Activated CD8-positive, alpha-beta memory T cell treated with anti-CD3 and anti-CD28 coated beads, Interleukin-2, amount 50 U/mL, for 24 hours (primary cell): ENCODE data around the gene GREM1.

ENCODE experiments used
- DNase-seq: peaks from one replicate; pipeline ENCODE4 v3.0.0-alpha.2; 2020; ENCODE audit errors: extremely low read depth

The GREM1 gene

DNA sequence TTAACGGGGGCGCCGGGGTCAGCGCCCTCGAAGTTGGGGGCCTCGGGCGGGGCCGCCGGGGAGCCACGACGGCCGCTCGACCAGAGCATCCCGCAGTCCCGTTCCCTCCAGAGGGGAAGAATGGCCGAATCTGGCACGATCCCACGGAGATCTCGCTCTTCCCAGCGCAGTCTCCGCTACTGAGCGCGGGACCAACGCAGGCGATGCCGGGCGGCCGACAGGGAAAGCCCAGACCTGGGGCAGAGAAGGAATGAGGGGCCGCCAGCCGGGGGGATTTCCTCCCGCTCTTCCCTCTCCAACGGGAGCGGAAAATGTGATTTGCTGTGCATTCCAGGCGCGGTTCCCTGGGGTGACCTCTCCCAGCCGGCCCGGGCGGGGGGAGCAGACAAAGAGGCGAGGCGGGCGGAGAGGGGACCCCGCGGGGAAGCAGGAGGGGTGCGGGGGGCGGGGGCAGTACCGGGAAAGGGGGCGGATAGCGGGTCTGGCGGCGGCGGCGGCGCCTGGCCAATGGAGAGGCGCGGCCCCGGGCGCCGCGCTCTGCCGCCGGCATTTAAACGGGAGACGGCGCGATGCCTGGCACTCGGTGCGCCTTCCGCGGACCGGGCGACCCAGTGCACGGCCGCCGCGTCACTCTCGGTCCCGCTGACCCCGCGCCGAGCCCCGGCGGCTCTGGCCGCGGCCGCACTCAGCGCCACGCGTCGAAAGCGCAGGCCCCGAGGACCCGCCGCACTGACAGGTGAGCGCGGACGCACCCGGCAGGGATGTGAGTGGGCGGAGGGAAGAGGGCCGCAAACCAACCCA, at the start of gene GREM1:
TSS of gene GREM1 (plus strand) at position 579 of the 801 bp plus-strand sequence. CDS start 12,687 bp downstream, outside the sequence.
- DNase-seq, result no peak

- no peak for DNase-seq
These were observed 48.9 kb upstream of the GREM1 start for GRCh38 chr15:32668942-32669341.

- no peak for DNase-seq
These were observed 47.8 kb upstream of the GREM1 start for GRCh38 chr15:32669896-32670611.

DNA sequence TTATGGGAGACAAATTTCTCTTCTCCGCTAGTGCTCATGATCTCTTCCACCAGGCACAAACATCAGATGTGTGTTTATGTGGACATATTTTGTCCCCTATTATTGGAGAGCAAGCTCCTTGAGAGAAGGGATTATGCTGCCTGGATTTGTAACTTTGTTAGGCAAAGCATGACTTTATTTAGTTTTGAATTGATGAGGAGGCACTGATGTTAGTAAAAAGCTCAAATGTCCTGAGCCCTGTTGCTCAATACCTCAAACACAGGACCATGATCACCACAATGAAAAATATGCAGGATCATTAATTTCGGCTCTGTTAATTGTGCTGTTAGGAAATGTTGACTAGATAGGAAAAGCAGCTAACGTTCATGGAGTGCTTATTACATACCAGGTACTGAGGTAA, 47.2 kb upstream of the GREM1 start:
- no peak for DNase-seq

DNA sequence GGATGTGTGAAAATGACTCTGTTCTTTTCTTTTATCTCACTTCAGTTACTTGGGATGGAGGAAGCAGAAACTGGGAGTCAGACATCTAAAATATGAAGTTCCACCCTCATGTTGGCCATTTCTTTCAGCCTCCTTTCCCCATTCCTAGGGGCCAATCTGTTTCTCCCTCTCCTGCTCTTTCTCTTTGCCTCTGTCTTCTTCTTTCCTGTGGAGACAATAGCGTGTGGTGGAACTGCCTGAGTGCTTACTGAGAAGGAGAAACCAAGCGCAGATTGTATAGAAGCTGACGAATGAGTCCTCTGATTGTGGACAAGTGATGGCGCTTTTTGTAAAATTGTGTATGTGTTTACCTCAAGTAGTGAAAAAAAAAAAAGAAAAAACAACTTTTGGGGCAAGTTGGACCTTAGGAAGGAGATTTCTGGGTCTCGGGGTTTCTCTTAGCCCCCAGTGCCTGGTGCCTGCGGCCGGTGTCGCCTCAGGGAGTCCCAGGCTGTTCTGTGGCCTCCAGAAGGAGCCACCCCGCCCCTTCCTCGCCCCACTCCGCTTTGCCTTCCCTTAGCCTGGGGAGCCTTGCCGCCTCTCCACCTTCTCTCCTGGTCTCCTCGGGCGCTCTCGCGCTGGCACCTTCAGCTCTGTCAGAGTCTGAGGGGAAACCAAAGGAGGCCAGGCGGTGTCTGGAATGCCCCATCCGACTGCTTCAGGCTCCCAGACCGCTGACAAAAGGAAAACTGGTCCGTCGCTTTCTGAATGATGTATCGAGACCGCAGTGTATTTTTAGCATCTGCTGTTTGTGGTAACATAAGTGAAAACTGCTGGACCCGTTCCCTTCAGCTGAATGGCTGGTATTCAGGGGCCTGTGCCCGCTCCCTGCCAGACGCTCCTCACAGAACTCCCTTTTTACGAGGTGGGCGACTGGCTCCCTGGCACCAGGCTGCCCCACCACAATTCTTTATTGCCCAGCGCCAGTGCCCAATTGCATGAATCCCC, 46.2 kb upstream of the GREM1 start:
- DNase-seq, result no peak

GRCh38 chr15:32674681-32675080, 43.1 kb upstream of the GREM1 start:
- no peak for DNase-seq

DNA sequence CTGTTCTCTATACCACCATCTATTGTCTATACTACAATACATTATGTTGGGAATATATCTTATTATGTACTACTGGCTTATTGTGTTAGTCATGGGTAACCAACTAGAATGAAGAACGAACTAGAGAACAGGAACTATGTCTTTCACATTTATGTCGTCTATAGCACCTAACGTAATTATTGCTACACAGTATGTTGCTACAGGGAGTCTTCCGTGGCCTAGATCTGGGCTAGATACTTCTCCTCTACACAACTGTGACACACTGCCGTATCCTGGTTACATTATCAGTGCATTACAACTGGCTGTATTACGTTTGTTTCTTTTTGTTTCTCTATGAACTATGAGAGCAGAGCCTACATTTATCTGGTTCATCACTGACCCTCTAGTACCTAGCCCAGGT, 42.3 kb upstream of the GREM1 start:
- DNase-seq, result no peak

DNA sequence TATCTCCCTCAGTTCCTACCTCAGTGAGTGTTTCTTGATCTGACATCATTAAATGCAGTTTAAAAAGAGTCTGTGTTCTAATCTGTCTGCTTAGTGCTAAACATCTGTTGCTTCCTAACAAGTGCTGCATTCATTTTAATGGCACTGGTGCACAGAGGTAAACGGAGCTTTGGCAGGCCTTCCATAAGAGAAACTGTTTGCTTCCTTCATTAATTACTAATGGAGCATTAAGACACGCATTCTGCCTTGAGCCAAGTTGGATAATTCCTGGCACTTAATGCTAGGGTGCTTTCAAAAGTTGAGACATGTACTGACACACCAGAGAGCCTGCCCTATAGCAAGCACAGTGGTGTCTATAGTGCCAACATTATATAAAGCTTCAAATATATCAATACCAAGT, 41.6 kb upstream of the GREM1 start:
- DNase-seq, result no peak

DNA sequence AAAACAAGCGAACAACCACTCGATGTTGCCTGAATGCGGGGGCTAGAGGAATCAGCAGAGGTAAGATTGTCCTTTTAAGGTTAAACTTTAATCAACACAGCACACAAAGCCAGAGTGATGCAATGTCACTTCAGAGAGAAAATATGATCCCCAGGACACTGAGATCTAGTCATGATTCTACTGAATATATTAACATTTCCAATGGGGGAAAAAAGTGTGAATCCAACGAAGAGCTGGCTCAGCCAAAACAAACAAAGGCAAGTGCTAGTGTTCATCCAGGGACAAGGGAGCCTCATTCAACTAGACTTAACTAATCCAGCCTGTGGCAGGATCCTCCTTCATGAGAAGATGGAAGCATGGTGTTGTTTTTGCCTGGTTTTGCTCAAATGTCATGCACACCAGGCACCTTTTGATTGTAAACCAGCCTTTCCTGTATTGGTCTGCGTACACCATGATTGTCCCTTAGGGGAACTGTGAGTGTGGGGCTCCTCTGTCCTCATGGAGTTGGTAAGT, 40.5 kb upstream of the GREM1 start:
- DNase-seq, result no peak

GRCh38 chr15:32679298-32679690, 38.5 kb upstream of the GREM1 start:
- DNase-seq, result no peak

GRCh38 chr15:32682569-32682968, 35.2 kb upstream of the GREM1 start:
- DNase-seq, result no peak

DNA sequence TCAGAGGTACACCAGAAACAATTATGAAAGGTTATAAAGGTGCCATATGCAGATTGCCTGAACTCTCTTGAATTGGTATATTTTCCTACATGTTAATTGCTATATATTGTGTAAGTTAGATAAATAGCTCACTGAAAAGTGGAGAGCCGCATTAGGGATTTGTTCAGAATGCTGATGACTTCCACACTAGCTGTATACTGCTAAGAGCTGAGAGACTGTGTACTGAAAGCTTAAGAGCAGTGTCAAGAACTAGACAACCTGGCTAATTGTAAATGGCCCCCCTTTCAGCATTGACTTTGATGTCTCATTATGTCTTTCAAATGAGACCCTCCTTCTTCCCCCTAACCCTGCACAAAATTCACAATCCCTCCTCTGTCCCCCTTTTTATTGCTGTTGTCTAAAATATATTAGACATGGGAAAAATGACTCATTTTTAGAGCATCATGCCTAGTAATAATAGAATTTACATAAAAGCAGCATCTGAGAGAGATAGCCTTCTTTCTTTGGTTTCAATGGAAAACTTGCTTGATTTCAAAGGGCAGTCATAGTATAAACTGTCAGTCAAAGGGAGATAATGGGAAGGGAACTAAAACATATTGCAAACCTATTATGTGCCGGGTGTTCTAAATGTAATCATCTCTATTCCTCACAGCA, 34.7 kb upstream of the GREM1 start:
- DNase-seq, result no peak

GRCh38 chr15:32683906-32684584, 33.8 kb upstream of the GREM1 start:
- no peak for DNase-seq

DNA sequence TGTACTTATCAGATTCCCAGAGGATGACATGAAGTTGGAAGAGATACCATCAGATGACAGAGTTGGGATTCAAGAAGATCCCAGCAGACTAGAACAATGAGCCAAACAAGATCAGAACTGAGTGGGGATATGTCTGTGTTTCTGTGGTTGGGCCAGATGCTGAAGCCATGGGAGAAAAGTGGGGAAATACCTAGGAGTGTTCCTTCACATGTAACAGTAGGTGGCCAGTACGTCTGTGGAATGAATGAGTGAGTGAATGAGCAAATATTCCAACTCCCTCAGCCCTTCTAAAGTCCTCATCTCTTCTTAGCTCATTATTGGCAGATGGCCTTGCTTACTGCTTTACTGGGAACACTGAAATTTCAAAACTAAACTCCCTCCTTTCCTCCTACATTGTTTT, 32.2 kb upstream of the GREM1 start:
- DNase-seq, result no peak

- no peak for DNase-seq
These were observed 30.2 kb upstream of the GREM1 start for GRCh38 chr15:32687556-32687955.

- DNase-seq, result no peak
These were observed 29.6 kb upstream of the GREM1 start for GRCh38 chr15:32688151-32688639.

- DNase-seq, result no peak
These were observed 26.7 kb upstream of the GREM1 start for GRCh38 chr15:32690941-32691688.

DNA sequence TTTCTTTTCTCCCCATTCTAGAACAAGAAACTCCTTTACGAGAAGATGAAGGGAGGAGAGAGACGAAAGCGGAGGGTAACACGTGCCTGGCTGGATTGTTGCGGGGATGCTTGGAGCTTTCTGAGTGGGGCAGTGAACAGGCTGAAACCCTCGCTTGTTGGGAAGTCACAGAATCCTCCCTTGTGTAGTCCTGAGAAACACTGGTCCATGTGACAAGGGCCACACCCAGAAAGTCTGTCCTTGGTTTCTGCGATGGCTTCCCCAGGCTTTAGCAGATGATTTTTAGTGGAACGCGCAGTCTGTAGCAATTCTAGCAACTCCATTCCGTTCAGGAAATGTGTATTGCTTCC, 26.1 kb upstream of the GREM1 start:
- no peak for DNase-seq

GRCh38 chr15:32692286-32692685, 25.5 kb upstream of the GREM1 start:
- no peak for DNase-seq
